Subcutaneous preadipocyte (primary cell): ENCODE results near the gene MARK3. TPM values are rescaled to one million over a fixed set of nuclear protein-coding genes. Genes with fewer than 3 reads are reported as not detected.

ENCODE experiments used
- small RNA-seq: library from RNA; depleted of rRNA; stranded (forward); fragments of <200 nt; gene quantifications from one replicate; pipeline ENCODE3, GENCODE V24; 2012
- total RNA-seq: library from RNA; depleted of rRNA; stranded (reverse); fragments of >200 nt; gene quantifications from 2 replicates; pipeline ENCODE4 v1.2.3, GENCODE V29; 2012

Gene MARK3
- 70.5 and 100 TPM in 2 replicates for total RNA-seq

DNA sequence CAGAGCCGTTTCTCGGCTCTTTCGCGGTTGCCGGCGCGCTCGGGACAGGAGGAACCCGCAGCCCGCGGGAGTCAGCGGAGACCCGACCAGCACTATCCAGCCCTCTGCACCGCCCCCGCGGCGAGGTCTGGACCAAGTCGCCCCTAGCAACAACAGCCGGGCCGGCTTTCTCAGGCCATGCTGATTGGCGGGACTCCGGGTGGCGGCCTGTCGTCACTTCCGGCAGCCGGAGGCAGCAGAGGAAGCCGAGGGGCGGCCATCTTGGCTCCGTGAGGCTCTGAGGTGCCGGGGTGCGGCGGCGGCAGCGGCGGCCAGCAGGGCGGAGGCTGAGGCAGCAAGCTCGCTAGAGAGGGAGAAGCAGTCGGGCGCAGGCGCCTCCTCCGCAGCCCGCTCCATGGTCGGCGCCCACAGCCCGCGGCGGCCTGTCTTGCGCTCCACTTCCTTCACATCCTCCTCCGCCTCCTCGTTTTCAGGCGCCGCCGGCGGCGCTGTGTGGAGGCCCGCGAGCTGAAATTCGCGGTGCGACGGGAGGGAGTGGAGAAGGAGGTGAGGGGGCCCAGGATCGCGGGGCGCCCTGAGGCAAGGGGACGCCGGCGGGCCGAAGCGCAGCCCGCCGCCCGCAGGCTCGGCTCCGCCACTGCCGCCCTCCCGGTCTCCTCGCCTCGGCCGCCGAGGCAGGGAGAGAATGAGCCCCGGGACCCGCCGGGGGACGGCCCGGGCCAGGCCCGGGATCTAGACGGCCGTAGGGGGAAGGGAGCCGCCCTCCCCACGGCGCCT is at the start of gene MARK3:
MARK3 (plus strand) TSS at position 264 of the 777 bp plus-strand sequence. CDS start 615 bp downstream, outside the sequence.

DNA sequence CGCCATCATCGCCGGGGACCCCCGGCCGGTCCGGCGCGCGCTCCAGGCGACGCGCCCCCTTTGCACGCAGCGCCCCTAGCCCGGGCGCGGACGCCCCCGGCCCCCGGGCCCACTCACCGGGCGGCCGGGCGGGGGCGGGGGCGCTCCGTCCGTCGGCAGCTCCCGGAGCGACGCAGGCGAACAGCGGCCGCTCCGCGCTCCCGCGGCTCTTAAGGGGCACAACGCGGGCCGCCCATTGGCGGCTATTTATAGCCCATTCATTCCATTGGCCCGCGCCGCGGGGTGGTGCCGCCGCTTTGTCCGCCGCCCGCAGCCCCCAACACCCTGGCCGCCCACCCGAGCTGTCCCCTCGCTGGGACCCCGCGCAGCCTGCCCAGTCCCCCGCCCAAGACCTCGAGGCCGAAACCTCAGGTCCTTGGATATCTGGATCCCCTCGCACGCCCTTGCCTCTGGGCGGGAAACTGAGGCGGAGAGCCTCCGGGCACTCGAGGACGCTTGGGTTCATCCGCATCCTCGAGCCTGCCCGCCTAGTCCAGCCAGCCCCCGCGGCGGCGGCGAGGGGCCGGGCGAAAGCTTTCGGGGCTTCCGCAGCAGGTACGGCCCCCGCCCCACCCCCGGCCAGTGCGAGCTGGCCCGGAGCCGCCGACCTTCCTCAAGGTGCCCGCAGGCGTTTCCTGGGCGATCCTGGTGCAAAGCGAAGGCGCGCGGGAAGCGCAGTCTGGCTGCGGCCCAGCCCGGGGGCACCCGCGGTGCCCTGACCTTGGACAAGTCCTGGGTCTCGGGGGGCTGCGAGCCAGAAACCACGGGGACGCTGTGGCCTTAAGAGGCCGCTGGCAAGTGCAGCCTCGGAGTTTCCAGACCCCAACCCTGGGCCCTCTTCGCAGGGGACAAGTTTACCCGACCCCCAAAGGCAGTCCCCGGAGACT is 137.7 kb downstream of the MARK3 start, which contains the start of gene CKB:
CKB (minus strand) TSS at position 182 of the 926 bp plus-strand sequence. CDS start 337 bp downstream, outside the sequence.

DNA sequence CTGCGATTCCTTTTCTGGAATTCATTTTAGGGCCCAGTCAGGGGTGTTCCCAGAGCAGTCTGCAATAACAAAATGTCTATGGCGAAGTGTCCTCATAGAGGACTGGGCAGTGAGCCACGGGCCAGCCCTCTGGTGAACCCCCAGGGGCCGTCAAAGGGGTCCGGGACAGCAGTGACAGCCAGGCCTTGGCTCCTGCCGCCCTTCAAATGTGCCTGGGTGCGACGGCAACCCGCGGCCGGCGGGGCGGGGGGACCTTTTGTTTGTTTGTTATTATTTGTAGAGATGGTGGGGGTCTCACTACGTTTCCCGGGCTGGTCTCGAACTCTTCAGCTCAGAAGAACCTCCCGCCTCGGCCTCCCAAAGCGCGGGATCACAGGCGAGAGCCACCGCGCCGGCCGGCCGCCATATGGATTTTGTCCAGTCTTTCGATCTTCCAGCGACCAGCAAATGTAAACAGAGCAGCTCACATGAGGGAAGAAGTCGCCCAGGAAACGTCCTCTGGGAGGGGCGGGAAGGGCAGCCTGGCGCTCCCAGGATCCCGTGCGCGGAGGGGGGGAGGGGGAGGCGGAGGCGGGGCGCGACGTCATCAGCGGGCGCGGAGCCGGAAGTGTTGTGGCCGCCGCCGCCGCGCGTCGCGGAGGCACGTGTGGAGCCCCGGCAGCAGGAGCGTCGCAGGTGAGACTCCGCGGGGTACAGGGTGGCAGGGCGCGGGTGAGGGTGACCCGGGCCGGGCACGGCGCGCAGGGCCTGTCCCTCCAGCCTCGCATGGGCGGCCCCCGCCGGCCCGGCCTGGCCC is 143.6 kb downstream of the MARK3 start, which contains the start of gene TRMT61A:
TRMT61A (plus strand) TSS at position 610 of the 796 bp plus-strand sequence. CDS start 783 bp downstream, outside the sequence.

Small RNAs within 50 kb of the gene (small RNA-seq; reads per million reads assigned to genes)
- not detected for gene RNU7-160P
- gene SNORA28 = 1,166 reads per million, percentile 100 among the genes with 10 or more reads in this experiment

Other genes with a start within 250 kb of the MARK3 start
- gene EIF5, start 51.2 kb upstream of the MARK3 start, total RNA-seq = 137 and 163 TPM in 2 replicates
- gene CKB, start 137.4 kb downstream of the MARK3 start, total RNA-seq = 9.2 and 13.7 TPM in 2 replicates
- 11.0 and 14.3 TPM in 2 replicates for gene TRMT61A, start 143.8 kb downstream of the MARK3 start, total RNA-seq
- gene BAG5, start 177.2 kb downstream of the MARK3 start, total RNA-seq = 21.7 and 29.7 TPM in 2 replicates
- gene COA8, start 177.5 kb downstream of the MARK3 start, total RNA-seq = 18.0 and 18.4 TPM in 2 replicates
- 123 and 171 TPM in 2 replicates for gene KLC1, start 243.8 kb downstream of the MARK3 start, total RNA-seq